HCT116 (cell line): ENCODE data around the gene RAB31. TPM values are rescaled to one million over a fixed set of nuclear protein-coding genes. Genes with fewer than 3 reads are reported as not detected.

ENCODE experiments used
- ATAC-seq: fragments of 200-7000 bp; cut with Tn5 transposase; 2 replicates; pipeline ENCODE4 v1.9.1; 2020; ENCODE audit warnings: mild to moderate bottlenecking, moderate library complexity
- BruUV-seq: library from RNA; stranded (reverse); fragments of 400-500 nt; replicated peaks from 2 replicates; lab custom pipeline; 2021; lab: Mats Ljungman, UMichigan
- CTCF ChIA-PET: fragments of 300-600 bp; sonication (Branson Sonifier 250); formaldehyde crosslinking; loops from one replicate; lab custom pipeline; 2021; ENCODE audit warnings: antibody characterized with exemption; lab: Charles Lee
- POLR2A ChIA-PET: fragments of 300-600, 350-600 bp; sonication (Branson Sonifier 250); formaldehyde crosslinking; loops from one replicate; lab custom pipeline; 2021; ENCODE audit warnings: antibody characterized with exemption; lab: Charles Lee
- RAD21 ChIA-PET, 2 experiments: fragments of 300-600 bp; sonication (Branson Sonifier 250); formaldehyde crosslinking; loops; one replicate each; lab custom pipeline; 2023; ENCODE audit warnings: low total read pairs in 2 of 2; ENCODE audit not compliant: uncharacterized antibody in 2 of 2, unreplicated experiment in 2 of 2, low non-redundant PET in 1 of 2; lab: Charles Lee
- DNase-seq: peaks from one replicate; pipeline ENCODE4 v3.0.0-alpha.2; 2010; ENCODE audit warnings: low read depth, low spot score
- H2AFZ ChIP-seq: fragments of 200-600 bp; shearing (Covaris generic), sonication (generic); 2 replicates; pipeline ENCODE4 v1.6.1; 2017; ENCODE audit warnings: low read depth, mixed run types, mixed read lengths, antibody characterized with exemption, low read length; ENCODE audit not compliant: poor library complexity, severe bottlenecking
- H3K27ac ChIP-seq: 2 replicates; pipeline ENCODE4 v1.5.1; 2012; ENCODE audit warnings: low read depth, low read length
- H3K27me3 ChIP-seq: fragments of 200-600 bp; sonication (generic); 2 replicates; pipeline ENCODE4 v1.6.1; 2016; ENCODE audit warnings: mixed run types, low read length, mixed read lengths; ENCODE audit not compliant: insufficient read depth
- H3K36me3 ChIP-seq, 2 experiments: fragments of 200-500 bp in 1 of 2; fragments of 200-600 bp in 1 of 2; sonication (Bioruptor generic) in 1 of 2; sonication (generic) in 1 of 2; 2 replicates each; pipeline versions ENCODE4 v1.5.1 to v1.6.1; 2014 to 2016; ENCODE audit warnings: low read length in 2 of 2, inconsistent platforms in 1 of 2, mixed read lengths in 1 of 2, mixed run types in 1 of 2; ENCODE audit not compliant: insufficient read depth in 2 of 2, control insufficient read depth in 1 of 2
- H3K4me1 ChIP-seq, 2 experiments: fragments of 200-600 bp in 1 of 2; sonication (generic) in 1 of 2; 2 replicates each; pipeline versions ENCODE4 v1.5.1 to v1.6.1; 2012 to 2017; ENCODE audit warnings: low read length in 2 of 2, inconsistent platforms in 1 of 2, mild to moderate bottlenecking in 1 of 2, mixed read lengths in 1 of 2, mixed run types in 1 of 2, moderate library complexity in 1 of 2; ENCODE audit not compliant: insufficient read depth in 2 of 2, control insufficient read depth in 1 of 2
- H3K4me2 ChIP-seq: fragments of 200-600 bp; sonication (generic); 2 replicates; pipeline ENCODE4 v1.6.1; 2017; ENCODE audit warnings: mixed run types, low read length, mixed read lengths
- H3K4me3 ChIP-seq, 2 experiments: fragments of 200-600 bp in 1 of 2; sonication (generic) in 1 of 2; replicated peaks in 1 of 2; 2 replicates each; pipeline ENCODE4 v1.5.1; 2011 to 2016; ENCODE audit warnings: low read length in 2 of 2, control low read depth in 1 of 2, low read depth in 1 of 2, mild to moderate bottlenecking in 1 of 2, mixed read lengths in 1 of 2, mixed run types in 1 of 2
- H3K79me2 ChIP-seq: fragments of 200-600 bp; sonication (generic); 2 replicates; pipeline ENCODE4 v1.6.1; 2017; ENCODE audit warnings: mild to moderate bottlenecking, mixed run types, low read length, moderate library complexity, mixed read lengths; ENCODE audit not compliant: insufficient read depth
- H3K9ac ChIP-seq: fragments of 200-600 bp; sonication (generic); 2 replicates; pipeline ENCODE4 v1.6.1; 2016; ENCODE audit warnings: low read length, mixed read lengths
- H3K9me2 ChIP-seq: fragments of 200-600 bp; sonication (generic), shearing (Covaris generic); 2 replicates; pipeline ENCODE4 v1.6.1; 2017; ENCODE audit warnings: mixed run types, mild to moderate bottlenecking, moderate library complexity; ENCODE audit not compliant: insufficient read depth
- H3K9me3 ChIP-seq, 2 experiments: fragments of 200-500 bp in 1 of 2; fragments of 200-600 bp in 1 of 2; sonication (Bioruptor generic) in 1 of 2; sonication (generic) in 1 of 2; 2 replicates each; pipeline ENCODE4 v1.6.1; 2014 to 2017; ENCODE audit warnings: low read length in 2 of 2, mixed read lengths in 2 of 2, inconsistent platforms in 1 of 2, low read depth in 1 of 2, mild to moderate bottlenecking in 1 of 2, mixed run types in 1 of 2, moderate library complexity in 1 of 2; ENCODE audit not compliant: control insufficient read depth in 1 of 2, insufficient read depth in 1 of 2
- H4K20me1 ChIP-seq: fragments of 200-600 bp; sonication (generic), shearing (Covaris generic); 2 replicates; pipeline ENCODE4 v1.6.1; 2017; ENCODE audit warnings: mixed run types, mild to moderate bottlenecking, moderate library complexity; ENCODE audit not compliant: insufficient read depth
- CBX3 ChIP-seq: IDR thresholded peaks from 2 replicates; pipeline ENCODE4 v1.6.1; 2012; ENCODE audit warnings: low read depth
- EZH2phosphoT487 ChIP-seq: fragments of 200-600 bp; IDR thresholded peaks from 2 replicates; pipeline ENCODE4 v1.6.1; 2018; ENCODE audit warnings: antibody characterized with exemption, borderline replicate concordance
- FOSL1 ChIP-seq: IDR thresholded peaks from 2 replicates; pipeline ENCODE4 v1.6.1; 2012; ENCODE audit warnings: low read depth
- JUND ChIP-seq: IDR thresholded peaks from 2 replicates; pipeline ENCODE4 v1.6.1; 2012
- POLR2A ChIP-seq: IDR thresholded peaks from 2 replicates; pipeline ENCODE4 v1.7.0; 2011; ENCODE audit warnings: borderline replicate concordance; ENCODE audit not compliant: insufficient read depth, insufficient read length; ENCODE audit errors: extremely low read depth
- RAD21 ChIP-seq: IDR thresholded peaks from 2 replicates; pipeline ENCODE4 v1.6.1; 2012; ENCODE audit warnings: low read depth, mild to moderate bottlenecking
- SRF ChIP-seq: IDR thresholded peaks from 2 replicates; pipeline ENCODE4 v1.6.1; 2012; ENCODE audit warnings: low read depth
- YY1 ChIP-seq: IDR thresholded peaks from 2 replicates; pipeline ENCODE4 v1.6.1; 2011; ENCODE audit warnings: low read length, low read depth, moderate library complexity, mild to moderate bottlenecking; ENCODE audit not compliant: insufficient replicate concordance; ENCODE audit errors: extremely low read depth
- ZFX ChIP-seq: fragments of 450-650 bp; IDR thresholded peaks from 2 replicates; pipeline ENCODE4 v1.6.1; 2017
- intact Hi-C: fragments of 100-400 bp; cut with micrococcal nuclease; formaldehyde crosslinking; loops from 2 replicates; pipeline ENCODE4 v1.10.0; 2022
- total RNA-seq: library from RNA; stranded (reverse); gene quantifications from one replicate; pipeline ENCODE4 v1.2.1, GENCODE V29; 2021; ENCODE audit not compliant: unreplicated experiment
- TF ChIP-seq, protein P1 (sequence below): IDR thresholded peaks from 2 replicates; pipeline ENCODE4 v1.6.1; 2011; ENCODE audit warnings: mild to moderate bottlenecking, low read length, moderate library complexity; ENCODE audit not compliant: insufficient replicate concordance; ENCODE audit errors: extremely low read depth

Gene RAB31
- total RNA-seq, 1 experiment from 2014 or later, result 46.9 TPM

DNA sequence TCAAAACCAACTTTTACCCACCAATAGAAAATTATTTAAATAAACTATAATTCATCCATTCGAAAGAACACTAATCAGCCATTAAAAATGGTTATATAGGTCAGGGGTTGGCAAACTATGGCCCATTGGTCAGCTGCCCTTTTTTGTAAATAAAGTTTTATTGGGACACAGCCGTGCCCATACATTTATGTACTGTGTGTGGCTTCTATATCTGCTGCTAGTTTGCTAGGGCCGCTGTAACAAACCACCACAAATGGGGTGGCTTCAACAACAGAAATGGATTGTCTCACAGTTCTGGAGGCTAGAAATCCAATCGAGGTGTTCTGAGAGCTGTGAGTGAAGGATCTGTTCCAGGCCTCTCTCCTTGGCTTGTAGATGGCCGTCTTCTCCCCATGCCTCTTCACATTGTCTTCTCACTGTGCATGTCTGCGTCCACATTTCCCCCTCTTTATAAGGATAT lies 170.7 kb downstream of the RAB31 start:
- Histone ChIP-seq H2AFZ (peak overlapping the region; percentile 67), H3K27ac (no peak overlapping the region), H3K36me3 (no peaks in the 10 kb centered on the region), H3K4me2 (no peak overlapping the region), H3K79me2 (no peaks in the 10 kb centered on the region), H3K4me3 (no peak overlapping the region), H3K4me1 (peaks cover 17 to 38% of the 10 kb centered on the region in 2 experiments), H3K9ac (no peak overlapping the region), H3K9me2 (no peaks in the 10 kb centered on the region), H4K20me1 (no peaks in the 10 kb centered on the region)
- RAD21 ChIA-PET, result no interaction called here
- intact Hi-C loops, result no loop called here
- POLR2A ChIA-PET, result no interaction called here
- CTCF ChIA-PET, result no interaction called here
- ATAC-seq, result no peak
- no peak for TF ChIP-seq RAD21
- TF ChIP-seq JUND, result no peak
- no peak for TF ChIP-seq EZH2phosphoT487
- no peak for TF ChIP-seq ZFX
- TF ChIP-seq CBX3, result no peak
- TF ChIP-seq, protein P1, sequence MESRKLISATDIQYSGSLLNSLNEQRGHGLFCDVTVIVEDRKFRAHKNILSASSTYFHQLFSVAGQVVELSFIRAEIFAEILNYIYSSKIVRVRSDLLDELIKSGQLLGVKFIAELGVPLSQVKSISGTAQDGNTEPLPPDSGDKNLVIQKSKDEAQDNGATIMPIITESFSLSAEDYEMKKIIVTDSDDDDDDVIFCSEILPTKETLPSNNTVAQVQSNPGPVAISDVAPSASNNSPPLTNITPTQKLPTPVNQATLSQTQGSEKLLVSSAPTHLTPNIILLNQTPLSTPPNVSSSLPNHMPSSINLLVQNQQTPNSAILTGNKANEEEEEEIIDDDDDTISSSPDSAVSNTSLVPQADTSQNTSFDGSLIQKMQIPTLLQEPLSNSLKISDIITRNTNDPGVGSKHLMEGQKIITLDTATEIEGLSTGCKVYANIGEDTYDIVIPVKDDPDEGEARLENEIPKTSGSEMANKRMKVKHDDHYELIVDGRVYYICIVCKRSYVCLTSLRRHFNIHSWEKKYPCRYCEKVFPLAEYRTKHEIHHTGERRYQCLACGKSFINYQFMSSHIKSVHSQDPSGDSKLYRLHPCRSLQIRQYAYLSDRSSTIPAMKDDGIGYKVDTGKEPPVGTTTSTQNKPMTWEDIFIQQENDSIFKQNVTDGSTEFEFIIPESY, result no peak
- TF ChIP-seq POLR2A, result no peak
- TF ChIP-seq SRF, result no peak
- no peak for TF ChIP-seq YY1
- no peak for TF ChIP-seq FOSL1
- TF ChIP-seq, all 23 proteins: peak for 0
- Histone ChIP-seq H3K27me3 (no peaks in the 10 kb centered on the region), H3K9me3 (no peaks in the 10 kb centered on the region)
- no TSS peak for BruUV-seq
- DNase-seq, result no peak
